Measurements from ENCODE around the gene ZC3H15. TPM values are rescaled to one million over a fixed set of nuclear protein-coding genes. Genes with fewer than 3 reads are reported as not detected.
"Not testable (repeated sequence)": the region's sequence is repeated elsewhere in the genome, so short reads cannot be mapped to it uniquely, and the experiment has no call there.

Gene ZC3H15
- total RNA-seq, 1 experiment from 2014 or later: 91.2 TPM

DNA sequence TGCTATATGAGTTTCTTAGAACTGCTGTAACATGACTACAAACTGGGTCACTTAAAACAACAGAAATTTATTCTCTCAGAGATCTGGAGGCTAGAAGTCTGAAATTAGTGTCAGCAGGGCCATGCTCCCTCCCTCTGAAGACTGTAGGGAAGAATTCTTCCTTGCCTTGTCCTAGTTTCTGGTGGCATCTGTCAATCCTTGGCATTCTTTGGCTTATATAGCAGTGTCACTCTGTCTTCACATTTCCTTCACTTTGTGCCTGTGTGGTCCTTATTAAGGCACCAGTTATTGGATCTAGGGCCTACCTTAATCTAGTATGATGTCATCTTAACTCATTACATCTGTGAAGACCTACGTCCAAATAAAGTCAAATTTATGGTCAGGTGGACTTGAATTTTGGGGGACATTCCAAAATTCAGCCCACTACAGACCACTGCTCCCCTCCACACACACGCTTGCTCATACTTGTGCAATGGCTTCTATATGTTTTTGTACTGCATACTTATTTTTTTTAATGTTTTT is 7.6 kb downstream of the ZC3H15 start:
- no peak for DNase-seq (ENCODE audit: low read depth)

DNA sequence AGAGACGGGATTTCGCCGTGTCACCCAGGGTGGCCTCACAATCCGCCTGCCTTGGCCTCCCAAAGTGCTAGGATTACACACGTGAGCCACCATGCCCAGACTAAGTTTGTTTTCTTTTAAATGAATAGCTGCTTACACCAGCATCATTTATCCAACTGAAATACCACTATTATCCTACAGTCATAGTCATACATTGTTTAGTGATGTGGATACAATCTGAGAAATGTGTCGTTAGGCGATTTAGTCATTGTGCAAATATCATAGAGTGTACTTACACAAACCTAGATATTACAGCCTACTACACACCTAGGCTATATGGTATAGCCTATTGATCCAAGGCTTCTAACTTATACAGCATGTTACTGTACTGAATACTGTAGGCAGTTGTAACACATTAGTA is 10.3 kb downstream of the ZC3H15 start:
- no peak for DNase-seq (ENCODE audit: low read depth)

GRCh38 chr2:186497928-186498327 is 11.9 kb downstream of the ZC3H15 start:
- no peak for DNase-seq (ENCODE audit: low read depth)

DNA sequence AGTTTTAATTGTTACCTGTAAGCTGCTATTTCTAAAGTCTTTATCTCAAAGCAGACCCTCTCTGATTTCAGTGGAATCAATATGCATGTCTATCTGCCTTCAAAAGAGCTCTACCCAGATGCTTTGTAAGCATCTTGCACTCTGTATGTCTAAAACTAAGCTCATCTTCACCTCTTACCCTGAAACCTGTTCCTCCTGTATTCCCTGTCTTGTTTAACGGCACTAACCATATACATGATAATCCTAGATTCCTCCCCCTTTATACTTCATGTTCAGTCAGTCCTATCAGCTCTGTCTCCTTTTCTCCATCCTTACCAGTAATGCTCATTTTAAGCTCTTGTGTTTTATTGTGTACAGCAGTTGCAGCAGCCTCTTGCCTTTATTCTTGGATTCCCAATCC is 12.8 kb downstream of the ZC3H15 start:
- DNase-seq (ENCODE audit: low read depth): no peak

- DNase-seq (ENCODE audit: low read depth): peak; percentile 43
Observed at GRCh38 chr2:186503827-186504606, 18.0 kb downstream of the ZC3H15 start.

GRCh38 chr2:186508263-186508662 is 22.2 kb downstream of the ZC3H15 start:
- no peak for DNase-seq (ENCODE audit: low read depth)

DNA sequence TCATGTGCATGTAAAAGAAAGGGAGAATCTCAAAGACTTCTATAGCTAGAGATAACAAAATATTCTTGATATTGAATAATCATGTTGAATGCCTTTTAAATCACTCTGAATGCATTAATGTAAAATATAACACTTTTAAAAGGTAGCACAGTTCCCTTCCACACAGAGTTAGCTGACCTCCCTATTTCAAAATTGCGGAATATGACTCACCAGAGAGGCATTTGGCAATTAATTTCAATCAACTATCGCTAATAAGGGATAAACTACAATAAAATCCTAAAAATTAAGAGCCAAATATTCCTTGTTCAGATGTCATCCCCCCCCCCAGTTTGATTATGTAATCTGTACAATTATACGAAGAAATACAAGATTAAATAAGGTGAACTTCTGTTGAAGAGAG is 29.3 kb downstream of the ZC3H15 start:
- DNase-seq (ENCODE audit: low read depth): no peak

GRCh38 chr2:186516396-186516795 is 30.3 kb downstream of the ZC3H15 start:
- no peak for DNase-seq (ENCODE audit: low read depth)

GRCh38 chr2:186517090-186517489 is 31.0 kb downstream of the ZC3H15 start:
- no peak for DNase-seq (ENCODE audit: low read depth)

- no peak for DNase-seq (ENCODE audit: low read depth)
Observed at GRCh38 chr2:186518291-186518690, 32.2 kb downstream of the ZC3H15 start.

DNA sequence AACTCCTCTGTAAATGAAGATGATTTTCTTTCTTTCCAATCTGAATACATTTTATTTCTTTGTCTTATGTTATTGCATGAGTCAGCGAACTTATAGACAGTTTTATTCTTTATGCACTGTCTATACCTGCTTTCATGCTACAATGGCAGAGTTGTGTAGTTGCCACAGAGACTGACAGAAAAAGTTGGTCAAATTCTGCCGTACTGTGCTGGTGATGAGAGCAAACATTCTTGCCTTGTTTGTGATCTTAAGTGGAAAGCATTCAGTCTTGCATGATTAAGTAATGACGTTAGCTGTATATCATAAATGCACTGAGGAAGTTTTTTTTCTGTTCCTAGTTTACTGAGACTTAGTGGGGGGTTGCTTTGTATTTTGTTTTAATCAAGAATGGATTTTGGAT is 32.9 kb downstream of the ZC3H15 start:
- DNase-seq (ENCODE audit: low read depth): no peak

DNA sequence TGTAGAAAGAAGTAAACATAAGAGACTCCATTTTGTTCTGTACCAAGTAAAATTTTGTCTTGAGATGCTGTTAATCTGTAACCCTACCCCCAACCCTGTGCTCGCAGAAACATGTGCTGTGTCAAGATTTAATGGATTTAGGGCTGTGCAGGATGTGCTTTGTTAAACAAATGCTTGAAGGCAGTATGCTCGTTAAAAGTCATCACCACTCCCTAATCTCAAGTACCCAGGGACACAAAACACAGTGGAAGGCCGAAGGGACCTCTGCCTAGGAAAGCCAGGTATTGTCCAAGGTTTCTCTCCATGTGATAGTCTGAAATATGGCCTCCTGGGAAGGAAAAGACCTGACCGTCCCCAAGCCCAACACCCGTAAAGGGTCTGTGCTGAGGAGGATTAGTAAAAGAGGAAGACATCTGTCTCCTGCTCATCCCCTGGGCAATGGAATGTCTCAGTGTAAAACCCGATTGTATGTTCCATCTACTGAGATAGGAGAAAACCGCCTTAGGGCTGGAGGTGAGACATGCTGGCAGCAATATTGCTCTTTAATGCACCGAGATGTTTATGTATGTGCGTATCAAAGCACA is 35.6 kb downstream of the ZC3H15 start:
- not testable (repeated sequence) for DNase-seq (ENCODE audit: low read depth)

DNA sequence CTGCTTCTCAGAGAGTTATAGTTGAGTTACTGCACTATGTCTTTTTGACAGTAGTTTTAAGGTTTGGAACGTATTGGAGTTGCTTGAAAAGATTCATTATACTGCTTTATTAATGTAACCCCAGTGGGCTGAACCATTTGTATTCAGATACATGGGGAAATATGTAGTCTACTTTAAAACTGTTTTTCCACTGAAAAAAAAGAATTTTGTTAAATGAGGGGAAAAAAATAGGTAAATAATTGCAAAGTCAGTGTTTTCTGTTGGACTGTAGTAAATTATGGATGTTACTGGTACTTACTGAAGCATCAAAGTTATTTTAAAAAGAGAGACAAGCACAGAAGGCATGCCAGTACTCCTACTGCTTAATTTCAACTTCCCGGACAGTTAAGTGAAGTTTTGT is 36.4 kb downstream of the ZC3H15 start:
- no peak for DNase-seq (ENCODE audit: low read depth)

DNA sequence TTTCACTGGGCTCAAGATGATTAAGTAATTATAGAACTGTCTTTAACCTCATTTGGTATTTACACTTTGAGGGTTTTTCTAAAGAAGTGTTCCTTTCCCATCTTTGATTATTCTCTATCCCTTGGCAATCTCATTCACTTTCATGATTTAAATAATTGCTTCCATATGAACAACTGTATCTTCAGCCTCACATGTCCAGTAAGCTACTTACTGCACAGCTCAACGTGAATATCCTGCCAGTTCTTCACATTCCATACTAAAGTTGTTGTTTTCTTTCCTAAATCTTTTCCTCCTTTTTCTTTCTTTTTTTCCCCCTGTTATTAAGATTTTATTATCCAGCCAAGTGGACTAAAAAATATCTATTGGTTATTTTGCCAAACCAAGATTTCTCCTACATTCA is 37.7 kb downstream of the ZC3H15 start:
- no peak for DNase-seq (ENCODE audit: low read depth)

- peak; percentile 8 for DNase-seq (ENCODE audit: low read depth)
Observed at GRCh38 chr2:186526281-186526680, 40.2 kb downstream of the ZC3H15 start.

GRCh38 chr2:186530314-186530713 is 44.3 kb downstream of the ZC3H15 start:
- DNase-seq (ENCODE audit: low read depth): no peak

GRCh38 chr2:186531257-186531775 is 45.3 kb downstream of the ZC3H15 start:
- no peak for DNase-seq (ENCODE audit: low read depth)

DNA sequence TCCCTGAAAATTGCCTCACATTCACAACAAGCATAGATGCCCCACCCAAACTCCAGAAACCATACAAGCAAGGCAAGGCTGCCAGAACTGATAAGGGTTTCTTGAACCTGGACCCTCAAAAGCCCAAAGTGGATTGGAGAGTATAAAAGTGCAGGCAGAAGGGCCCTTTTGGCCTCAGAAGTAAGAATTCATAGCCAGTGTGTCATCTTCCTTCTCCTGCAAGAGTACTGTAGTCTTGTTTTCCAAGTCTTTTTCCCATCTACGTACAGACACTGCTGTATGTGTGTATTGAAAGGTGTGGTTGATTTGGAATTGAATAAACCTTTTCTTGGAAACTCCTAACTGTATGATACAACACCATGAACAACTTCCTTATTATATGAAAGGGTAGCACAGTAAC is 46.8 kb downstream of the ZC3H15 start:
- peak; percentile 30 for DNase-seq (ENCODE audit: low read depth)

DNA sequence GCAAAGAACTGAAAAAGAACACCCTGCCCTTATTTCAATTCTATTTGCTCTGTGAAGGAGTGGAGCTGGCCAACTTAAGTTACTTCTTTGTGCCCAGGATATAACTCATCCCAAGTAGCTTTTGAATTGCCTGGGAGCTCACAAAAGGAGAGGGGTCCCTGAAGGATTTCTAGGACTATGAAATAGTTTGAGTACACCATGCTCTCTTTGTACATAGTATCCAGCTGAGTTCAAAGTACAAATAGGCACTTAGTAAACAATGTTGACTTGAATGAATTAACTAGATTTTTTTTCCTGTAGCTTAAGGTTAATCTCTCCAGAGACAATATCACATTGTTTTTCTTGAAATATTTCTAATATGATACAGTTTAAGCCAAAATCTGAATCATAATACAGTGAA is 47.7 kb downstream of the ZC3H15 start:
- DNase-seq (ENCODE audit: low read depth): no peak

DNA sequence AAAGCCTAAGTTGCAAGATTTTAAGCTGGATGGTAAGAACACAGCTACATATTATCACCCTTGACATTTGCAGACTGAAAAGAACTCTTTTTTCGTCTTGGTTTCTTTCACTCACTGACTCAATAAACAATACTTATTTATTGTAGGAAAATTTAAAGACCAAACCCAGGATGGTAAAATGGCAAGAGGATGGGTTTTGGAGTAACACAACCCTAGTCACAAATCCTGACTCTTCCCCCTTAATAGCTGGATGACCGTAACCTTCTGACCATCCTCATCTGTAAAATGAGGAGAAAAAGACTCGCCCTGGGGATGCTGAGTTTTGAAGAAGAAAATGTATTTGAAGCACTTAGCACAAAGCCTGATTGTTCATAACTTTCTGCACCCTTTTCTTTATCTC is 48.3 kb downstream of the ZC3H15 start:
- no peak for DNase-seq (ENCODE audit: low read depth)

DNA sequence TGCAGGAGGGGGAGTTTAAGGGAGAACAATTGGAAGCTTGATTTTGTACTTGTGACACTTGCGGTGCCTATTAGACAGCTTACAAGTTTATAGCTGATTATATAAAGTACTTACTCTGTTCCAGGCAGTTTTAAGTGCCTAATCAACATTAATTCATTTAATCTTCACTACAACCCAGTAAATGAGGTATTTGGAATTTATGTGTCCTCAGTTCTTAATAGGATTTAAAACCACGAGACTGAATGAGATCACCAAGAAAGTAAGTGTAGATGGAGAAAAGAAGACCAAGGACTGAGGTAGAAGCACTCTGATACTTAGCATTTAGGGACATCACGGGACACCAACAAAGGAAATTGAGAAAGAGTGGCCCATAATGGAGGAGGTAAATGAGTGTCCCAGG is 49.8 kb downstream of the ZC3H15 start:
- no peak for DNase-seq (ENCODE audit: low read depth)

DNA sequence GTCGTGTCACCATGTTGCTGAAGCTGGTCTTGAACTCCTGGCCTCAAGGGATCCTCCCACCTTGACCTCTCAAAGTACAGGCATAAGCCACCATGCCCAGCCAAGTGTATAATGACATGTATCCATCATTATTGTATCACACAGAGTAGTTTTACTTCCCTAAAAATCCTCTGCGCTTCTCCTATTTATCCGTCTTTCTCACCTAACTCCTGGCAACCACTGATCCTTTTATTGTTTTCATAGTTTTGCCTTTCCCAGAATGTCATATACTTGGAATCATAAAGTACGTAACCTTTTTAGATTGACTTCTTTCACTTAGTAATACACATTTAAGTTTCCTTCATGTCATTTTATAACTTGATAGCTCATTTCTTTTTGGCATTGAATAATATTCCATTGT is 51.0 kb downstream of the ZC3H15 start:
- no peak for DNase-seq (ENCODE audit: low read depth)

- DNase-seq (ENCODE audit: low read depth): no peak
Observed at GRCh38 chr2:186540941-186541340, 54.9 kb downstream of the ZC3H15 start.
